GM21737 (cell line): ENCODE data around the gene SLC7A5.
"Not testable (repeated sequence)": the region's sequence is repeated elsewhere in the genome, so short reads cannot be mapped to it uniquely, and the experiment has no call there.

ENCODE experiments used
- ATAC-seq: cut with Tn5 transposase; IDR thresholded peaks from one replicate; pipeline ENCODE4 v1.9.1; 2021; ENCODE audit warnings: mild to moderate bottlenecking, moderate library complexity; ENCODE audit not compliant: unreplicated experiment

The SLC7A5 gene

DNA sequence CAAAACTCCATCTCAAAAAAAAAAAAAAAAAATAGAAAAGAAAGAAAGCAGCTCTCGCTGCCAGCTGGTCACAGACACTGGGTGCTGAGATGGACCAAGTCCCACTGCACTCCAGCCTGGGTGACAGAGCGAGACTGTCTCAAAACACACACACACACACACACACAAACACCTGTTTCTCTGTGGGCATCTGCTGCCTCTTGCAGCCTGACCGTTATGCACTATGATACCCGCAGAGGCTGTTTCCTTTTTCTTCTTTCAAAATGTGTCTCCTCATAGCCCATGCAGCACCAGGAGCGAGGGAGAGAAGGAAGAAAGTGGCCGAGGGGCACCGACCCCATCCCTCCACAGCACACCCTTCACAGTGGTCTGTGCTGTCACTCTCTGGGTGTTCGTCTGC is 66.6 kb downstream of the SLC7A5 start:
- no peak for ATAC-seq

DNA sequence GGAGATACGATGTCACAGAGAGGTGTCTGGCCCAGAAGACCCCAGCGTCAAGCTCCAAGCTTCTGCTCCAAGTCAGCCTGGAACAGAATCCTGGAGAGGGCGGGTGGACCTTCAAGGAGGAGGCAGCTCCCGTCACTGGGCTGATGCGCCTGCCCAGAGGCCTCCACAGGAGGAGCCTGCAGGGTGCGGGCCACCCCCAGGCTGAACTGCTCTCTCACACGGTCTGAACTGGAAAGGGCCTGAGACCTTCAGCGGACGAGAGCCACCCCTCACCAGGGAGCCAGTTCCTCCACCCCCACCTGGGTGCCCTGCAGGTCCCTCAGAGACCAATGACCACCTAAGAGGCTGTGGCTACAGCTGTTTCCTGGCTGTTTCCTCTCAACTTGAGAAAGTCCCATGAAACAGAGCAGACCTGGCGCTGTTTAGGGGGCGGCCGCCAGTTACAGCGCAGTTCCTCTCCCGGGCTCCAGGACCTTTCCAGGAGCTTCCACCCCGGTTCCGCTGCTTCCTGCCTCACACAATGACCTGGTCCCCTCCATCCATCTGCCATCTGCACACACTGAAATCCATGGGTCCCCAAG is 67.5 kb downstream of the SLC7A5 start:
- no peak for ATAC-seq

DNA sequence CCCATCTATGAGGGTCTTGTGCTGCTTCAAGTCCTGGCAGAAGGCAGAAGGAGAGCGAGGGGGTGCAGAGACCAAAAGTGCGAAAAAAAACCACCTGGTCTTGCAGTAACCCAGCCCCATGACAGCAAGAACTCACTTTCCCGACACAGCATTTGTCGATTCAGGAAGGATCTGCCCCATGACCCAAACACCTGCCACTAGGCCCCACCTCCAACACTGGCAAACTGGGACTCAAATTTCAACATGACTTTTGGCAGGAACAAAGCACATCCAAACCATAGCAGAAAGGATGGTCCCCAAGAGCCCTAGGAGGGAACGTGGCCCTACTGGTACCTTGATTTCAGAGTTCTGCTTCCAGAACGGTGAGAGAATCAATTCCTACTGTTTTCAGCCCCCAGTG is 68.8 kb downstream of the SLC7A5 start:
- ATAC-seq = no peak

DNA sequence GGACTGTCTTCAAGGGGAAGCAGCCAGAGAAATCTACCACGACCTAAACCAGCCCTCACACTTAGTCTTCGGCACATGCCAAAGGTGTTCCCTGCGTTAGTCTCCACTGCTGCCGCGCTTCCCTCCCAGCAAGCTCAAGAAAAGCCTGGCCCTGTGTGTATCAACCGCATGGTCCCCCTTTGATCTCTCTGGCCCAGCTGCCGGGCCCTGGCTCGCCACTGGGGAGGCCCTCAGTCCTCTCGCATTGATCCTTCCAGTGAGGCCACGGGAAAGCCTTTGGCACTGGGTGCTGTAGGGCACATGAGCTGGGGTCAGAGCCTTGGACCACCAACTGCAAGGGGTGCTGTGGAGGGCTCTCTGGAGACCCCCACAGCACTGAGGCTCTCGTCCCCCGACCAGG is 74.0 kb downstream of the SLC7A5 start:
- ATAC-seq = no peak

DNA sequence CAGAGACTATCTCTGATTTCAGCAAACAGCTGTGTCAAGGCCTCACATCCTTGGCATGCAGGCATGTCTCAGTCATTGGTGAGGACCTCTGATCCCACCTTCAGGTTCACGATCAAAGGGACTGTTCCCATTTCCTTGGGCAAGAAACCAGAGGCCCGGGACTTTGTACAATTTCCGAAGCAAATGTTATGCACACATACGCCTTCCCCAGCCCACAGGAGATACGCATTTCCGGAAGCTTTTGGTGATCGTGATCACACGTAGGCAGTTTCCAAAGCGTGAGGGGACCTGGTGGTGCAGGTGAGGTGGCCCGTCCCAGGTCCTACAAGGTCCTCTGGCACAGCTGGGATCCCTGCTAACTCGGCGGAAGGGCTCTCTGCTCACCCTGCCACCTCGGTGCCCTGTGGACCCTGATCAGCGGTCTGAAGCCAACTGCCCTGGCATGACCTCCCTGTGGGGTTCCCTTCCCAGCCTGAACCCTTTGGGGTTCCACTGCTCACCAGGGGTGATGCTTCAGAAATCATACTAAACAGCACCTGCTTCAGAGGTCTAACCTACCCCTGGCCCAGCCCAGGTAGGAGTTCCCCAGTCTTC is 74.7 kb downstream of the SLC7A5 start:
- no peak for ATAC-seq

DNA sequence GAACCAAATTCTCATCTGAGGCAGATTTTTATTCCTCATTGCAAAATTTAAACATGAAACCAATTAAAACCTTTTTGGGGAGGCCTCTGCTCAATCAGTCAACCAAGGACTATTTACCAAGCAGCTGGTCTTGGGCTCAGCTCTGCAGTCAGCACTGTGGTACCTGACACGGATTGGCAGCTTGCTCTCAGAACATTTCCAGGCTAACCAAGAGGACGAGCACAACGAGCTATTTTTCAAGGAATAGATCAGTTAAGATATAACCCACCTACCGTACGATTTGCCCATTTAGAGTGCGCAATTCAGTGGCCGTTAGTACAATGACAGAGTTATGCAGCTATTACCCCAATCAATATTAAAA is 77.1 kb downstream of the SLC7A5 start:
- no peak for ATAC-seq

DNA sequence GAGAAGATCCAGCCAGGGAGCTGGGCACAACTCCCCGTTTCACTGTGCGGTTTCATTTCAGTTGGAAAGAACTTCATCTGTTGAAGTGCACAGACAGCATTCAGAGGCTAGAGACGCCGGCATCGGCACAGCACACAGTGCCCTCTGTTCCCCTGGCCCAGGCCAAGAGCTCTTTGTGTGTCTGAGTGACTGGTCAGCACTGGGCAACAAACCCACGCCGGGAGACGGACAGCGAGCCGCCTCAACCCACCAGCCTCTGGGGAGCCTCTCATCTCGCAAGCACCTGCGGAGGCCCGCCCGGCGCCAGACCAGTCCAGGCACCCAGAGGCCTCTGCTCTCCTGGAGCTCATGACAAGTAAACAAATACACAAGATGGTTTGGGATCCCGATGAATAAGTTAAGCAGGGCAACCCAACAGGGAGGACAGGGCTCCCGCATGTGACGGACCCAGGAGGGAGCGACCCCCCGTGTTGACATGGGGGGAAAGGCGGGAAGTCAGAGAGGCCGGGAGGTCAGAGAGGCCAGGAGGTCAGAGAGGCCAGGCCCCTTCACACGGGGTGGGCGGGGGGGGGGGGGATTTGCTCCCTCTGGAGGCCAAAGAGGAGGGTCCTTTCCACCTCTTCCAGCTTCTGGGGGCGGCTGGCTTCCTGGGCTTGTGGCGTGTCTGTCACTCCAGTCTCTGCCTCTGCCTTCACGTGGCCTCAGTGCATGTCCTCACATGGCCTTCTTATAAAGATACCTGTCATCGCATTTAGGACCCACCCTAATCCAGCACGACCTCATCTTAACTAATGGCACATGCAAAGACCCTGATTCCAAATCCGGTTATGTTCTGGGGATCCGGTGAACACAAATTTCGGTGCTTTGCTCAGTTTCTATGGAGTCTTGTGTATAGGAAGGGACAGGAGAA is 77.8 kb downstream of the SLC7A5 start:
- ATAC-seq = no peak

DNA sequence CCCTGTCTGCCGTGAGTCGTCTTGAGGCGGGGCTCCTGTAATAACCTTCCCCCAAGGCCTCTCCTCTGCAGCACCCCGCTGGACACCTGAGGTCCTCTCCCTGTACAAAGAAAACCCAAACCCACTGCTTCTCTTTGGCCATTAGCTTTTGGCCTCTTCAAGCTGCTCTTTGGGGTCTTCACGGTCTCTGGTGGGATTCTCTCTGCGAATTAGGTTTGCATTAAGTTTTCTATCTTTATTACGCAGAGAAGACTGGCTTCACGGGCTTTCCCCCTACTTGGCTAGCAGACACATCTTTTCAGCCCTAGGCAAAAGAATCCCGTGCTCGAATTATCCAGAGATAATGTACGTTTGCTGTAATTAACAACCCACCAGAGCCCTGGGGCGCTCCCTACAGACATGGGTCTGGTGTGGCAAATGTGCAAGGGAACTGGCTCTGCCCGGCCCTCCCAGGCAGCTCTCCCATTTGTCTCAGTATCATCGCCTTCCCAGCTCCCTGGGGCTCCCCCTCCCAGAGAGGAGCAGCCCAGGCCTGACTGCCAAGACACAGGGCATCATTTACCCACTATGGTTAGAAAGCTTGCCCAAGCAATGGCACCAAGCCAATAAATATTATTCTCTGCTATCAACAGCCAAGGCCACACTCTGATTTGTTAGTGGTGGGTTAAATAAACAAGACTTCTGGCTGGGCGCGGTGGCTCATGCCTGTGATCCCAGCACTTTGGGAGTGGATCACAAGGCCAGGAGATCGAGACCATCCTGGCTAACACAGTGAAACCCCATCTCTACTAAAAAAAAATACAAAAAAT is 78.8 kb downstream of the SLC7A5 start:
- ATAC-seq = no peak

DNA sequence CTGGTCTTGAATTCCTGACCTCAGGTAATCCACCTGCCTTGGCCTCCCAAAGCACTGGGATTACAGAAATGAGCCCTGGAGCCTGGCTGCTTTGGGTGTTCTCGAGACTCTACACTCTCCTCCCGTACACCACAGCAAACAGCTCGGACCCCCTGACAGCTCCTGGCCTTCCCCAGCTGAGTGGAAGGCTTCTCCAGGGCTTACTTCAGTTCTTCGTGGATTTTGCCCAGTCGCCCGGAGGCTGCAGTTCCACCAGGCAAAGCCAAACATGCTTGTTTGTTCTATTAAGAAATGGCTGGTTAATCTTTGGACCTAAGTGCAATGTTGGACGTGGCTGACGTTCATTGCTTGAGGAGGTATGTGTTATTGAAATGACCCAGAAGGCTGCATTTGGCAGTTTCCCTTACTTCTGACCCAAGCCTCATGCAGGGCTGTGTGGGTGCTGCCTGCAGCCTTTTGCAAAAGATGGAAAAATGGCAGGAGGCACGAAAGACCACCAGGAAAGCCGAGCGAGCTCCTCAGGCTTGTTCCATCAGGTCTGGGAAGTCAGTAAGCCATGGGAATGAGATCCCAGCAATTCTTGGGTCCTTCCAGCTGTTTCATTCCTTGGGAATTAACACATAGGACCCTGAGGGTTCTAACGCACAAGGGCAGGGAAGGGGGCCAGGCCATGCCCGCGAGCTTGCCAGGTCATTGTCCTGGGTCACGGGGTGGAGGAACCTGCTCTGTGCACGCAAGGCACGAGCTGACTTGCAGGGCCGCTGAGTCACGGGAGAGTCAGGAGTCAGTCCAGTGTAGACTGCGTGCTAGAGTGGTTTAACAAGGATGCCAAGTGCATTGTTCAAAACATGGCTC is 79.6 kb downstream of the SLC7A5 start:
- ATAC-seq = no peak

DNA sequence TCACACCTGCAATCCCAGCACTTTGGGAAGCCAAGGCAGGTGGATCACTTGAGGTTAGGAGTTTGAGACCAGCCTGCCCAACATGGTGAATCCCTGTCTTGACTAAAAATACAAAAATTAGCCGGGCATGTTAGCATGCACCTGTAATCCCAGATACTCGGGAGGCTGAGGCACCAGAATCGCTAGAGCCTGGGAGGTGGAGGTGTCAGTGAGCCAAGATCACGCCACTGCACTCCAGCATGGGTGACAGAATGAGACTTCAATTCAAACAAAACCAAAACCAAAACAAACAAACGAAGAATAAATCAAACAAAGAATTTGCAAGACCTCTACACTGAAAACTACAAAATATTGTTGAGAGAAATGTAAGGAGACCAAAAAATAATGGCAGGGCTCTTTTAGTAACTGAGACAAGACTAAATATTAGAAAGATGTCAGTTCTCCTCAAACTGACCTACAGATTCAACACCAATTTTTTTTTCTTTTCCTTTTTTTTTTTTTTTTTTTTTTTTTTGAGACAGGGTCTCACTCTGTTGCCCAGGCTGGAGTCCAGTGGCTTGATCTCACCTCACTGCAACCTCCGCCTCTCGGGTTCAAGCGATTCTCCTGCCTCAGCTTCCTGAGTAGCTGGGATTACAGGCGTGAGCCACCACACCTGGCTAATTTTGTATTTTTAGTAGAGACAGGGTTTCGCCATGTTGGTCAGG is 80.4 kb downstream of the SLC7A5 start:
- ATAC-seq = not testable (repeated sequence)

DNA sequence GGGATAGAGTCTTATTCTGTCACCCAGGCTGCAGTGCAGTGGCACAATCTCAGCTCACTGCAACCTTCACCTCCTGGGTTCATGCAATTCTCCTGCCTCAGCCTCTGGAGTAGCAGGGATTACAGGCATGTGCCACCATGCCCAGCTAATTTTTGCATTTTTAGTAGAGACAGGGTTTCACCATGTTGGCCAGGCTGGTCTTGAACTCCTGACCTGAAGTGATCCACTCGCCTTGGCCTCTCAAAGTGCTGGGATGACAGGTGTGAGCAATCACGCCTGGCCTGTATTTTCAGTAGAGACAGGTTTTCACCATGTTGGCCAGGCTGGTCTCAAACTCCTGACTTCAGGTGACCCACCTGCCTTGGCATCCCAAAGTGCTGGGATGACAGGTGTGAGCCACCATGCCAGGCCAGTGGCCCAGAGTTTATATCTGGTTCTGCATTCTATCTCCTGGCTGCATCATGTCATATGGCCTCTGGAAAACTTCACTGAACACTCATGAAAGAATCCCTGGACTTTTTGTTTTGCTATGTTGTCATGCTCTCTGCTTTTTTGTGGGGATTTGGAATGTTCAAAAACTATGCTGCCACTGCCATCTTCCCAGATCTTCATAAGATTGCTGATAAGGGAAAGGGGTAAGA is 81.7 kb downstream of the SLC7A5 start:
- not testable (repeated sequence) for ATAC-seq

DNA sequence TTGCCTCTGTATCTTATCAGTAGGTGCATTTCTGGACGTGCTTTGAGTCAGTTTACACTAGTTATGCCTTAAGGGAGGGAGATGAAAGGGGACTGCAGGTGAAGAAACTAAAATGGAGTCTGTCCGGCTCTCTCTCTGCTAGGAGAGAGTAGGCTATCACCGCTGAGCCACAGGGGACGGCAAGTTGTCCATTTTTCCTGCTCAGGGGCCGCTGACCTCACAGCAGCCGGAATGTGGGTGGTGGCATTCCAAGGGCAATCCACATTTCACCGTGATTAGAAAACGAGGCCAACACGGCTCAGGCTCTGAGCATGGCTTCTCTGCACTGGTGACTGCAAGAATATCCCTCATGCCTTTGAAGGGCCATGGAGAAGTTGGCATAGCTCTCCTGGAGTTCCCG is 84.5 kb downstream of the SLC7A5 start:
- no peak for ATAC-seq

DNA sequence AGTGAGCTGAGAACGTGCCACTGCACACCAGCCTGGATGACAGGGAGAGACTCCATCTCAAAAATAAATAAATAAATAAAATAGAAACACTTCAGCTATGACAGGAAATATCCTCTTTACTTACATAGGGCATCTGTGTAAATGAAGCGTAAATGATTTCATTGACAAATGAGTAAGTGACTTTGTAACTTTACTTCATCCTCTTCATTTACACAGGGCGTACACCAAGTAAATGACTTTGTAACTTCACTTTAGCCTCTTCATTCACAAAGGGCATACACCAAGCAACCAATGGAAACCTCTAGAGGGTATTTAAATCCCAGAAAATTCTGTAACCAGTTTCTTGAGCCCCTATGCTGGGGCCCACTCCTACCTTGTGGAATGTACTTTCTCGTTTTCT is 87.3 kb downstream of the SLC7A5 start:
- ATAC-seq = no peak

DNA sequence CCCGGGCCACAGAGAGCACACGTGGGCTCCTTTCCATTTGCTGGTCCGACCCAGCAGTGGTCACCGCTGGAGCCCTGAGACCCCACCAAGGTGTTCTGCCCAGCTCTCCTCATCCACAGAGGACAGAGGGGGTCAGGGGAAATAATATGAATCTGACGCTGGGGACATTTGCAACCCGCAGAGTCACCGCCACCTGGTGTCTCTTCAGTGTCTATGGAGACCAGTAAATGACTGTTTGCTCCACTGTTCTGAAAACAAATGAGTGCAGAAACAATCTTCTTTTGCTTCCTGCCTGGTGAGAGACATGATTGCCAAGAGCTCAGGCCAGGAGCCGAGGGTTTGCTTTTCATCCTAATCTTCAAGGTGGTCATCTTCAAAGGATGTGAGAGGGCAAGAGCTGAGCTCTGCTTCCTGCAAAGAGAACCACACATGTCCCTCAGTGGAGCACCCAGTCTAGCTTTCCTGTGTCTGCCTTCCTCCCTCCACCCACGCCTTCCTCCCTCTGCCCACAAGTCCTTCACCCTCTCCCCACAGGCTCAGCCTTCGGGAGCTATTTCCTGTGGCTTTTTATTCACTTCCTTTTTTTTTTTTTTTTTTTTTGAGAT is 88.8 kb downstream of the SLC7A5 start:
- no peak for ATAC-seq
